HCT116 (cell line): ENCODE results near the gene ERGIC1.

ENCODE experiments used
- CTCF ChIP-seq, 3 experiments: fragments of 200-600 bp in 1 of 3; sonication (generic) in 1 of 3; IDR thresholded peaks in 2 of 3; conservative IDR thresholded peaks in 1 of 3; 2 replicates each; pipeline ENCODE4 v1.5.1; 2012 to 2017; ENCODE audit warnings: low read depth in 2 of 3, low read length in 2 of 3, antibody characterized with exemption in 1 of 3, borderline replicate concordance in 1 of 3, control low read depth in 1 of 3, mild to moderate bottlenecking in 1 of 3, mixed read lengths in 1 of 3, mixed run types in 1 of 3, moderate library complexity in 1 of 3; ENCODE audit not compliant: insufficient read depth in 1 of 3
- ELF1 ChIP-seq: IDR thresholded peaks from 2 replicates; pipeline ENCODE4 v1.6.1; 2012; ENCODE audit warnings: low read depth, borderline replicate concordance
- MAX ChIP-seq: IDR thresholded peaks from 2 replicates; pipeline ENCODE4 v1.6.1; 2012
- SRF ChIP-seq: IDR thresholded peaks from 2 replicates; pipeline ENCODE4 v1.6.1; 2012; ENCODE audit warnings: low read depth
- YY1 ChIP-seq: IDR thresholded peaks from 2 replicates; pipeline ENCODE4 v1.6.1; 2011; ENCODE audit warnings: low read length, low read depth, moderate library complexity, mild to moderate bottlenecking; ENCODE audit not compliant: insufficient replicate concordance; ENCODE audit errors: extremely low read depth

GRCh38 chr5:172975289-172975688 lies 141.2 kb downstream of the ERGIC1 start:
- TF ChIP-seq CTCF (IDR thresholded peaks at IDR 0.05 in 2 of 3, conservative IDR thresholded peaks at IDR 0.05 in 1 of 3; ENCODE audit: borderline replicate concordance in 1 of 3, insufficient read depth in 1 of 3, low read depth in 2 of 3, low read length in 2 of 3): no peak
- TF ChIP-seq MAX: no peak
- no peak for TF ChIP-seq YY1
- no peak for TF ChIP-seq ELF1
- TF ChIP-seq SRF: no peak
